SK-N-SH treated with all-trans-retinoic acid at 6 μM for 48 hours (cell line): ENCODE results near the gene C11orf68.

Experiments used
- ATAC-seq: fragments of 200-7000 bp; cut with Tn5 transposase; 3 replicates; pipeline ENCODE4 v1.9.1; 2020; ENCODE audit warnings: mild to moderate bottlenecking, moderate library complexity
- ARNTL ChIP-seq: fragments of 450-650 bp; formaldehyde crosslinking; IDR thresholded peaks from 2 replicates; pipeline ENCODE4 v1.5.0; 2020; ENCODE audit warnings: low read depth, mild to moderate bottlenecking, moderate library complexity, borderline replicate concordance
- BACH2 ChIP-seq: fragments of 250-450 bp; sonication (Bioruptor Pico); IDR thresholded peaks from 2 replicates; pipeline ENCODE4 v1.9.0; 2021; ENCODE audit warnings: mild to moderate bottlenecking, borderline replicate concordance
- CREB5 ChIP-seq: fragments of 250-450 bp; sonication (Bioruptor Pico); IDR thresholded peaks from 2 replicates; pipeline ENCODE4 v1.5.1; 2020; ENCODE audit warnings: low read depth, mild to moderate bottlenecking, moderate library complexity
- CSRNP3 ChIP-seq: fragments of 250-450 bp; sonication (Bioruptor Pico); IDR thresholded peaks from 2 replicates; pipeline ENCODE4 v1.5.1; 2021; ENCODE audit warnings: mild to moderate bottlenecking, moderate library complexity
- ESRRG ChIP-seq: fragments of 250-450 bp; sonication (Bioruptor Pico); IDR thresholded peaks from 2 replicates; pipeline ENCODE4 v1.6.1; 2021; ENCODE audit warnings: mild to moderate bottlenecking
- GLIS3 ChIP-seq: fragments of 250-450 bp; sonication (Bioruptor Pico); IDR thresholded peaks from 2 replicates; pipeline ENCODE4 v1.5.0; 2020; ENCODE audit warnings: mild to moderate bottlenecking, moderate library complexity
- ISL1 ChIP-seq: fragments of 250-450 bp; sonication (Bioruptor Pico); IDR thresholded peaks from 2 replicates; pipeline ENCODE4 v2.1.2; 2022; ENCODE audit warnings: mild to moderate bottlenecking, moderate library complexity
- OSR1 ChIP-seq: fragments of 250-450 bp; sonication (Bioruptor Pico); IDR thresholded peaks from 2 replicates; pipeline ENCODE4 v1.8.0; 2022; ENCODE audit warnings: moderate library complexity, mild to moderate bottlenecking, inconsistent platforms
- POU6F1 ChIP-seq: fragments of 250-450 bp; sonication (Bioruptor Pico); IDR thresholded peaks from 2 replicates; pipeline ENCODE4 v1.8.0; 2021; ENCODE audit warnings: low read depth, mild to moderate bottlenecking, moderate library complexity, borderline replicate concordance
- PPARA ChIP-seq: fragments of 250-450 bp; sonication (Bioruptor Pico); IDR thresholded peaks from 2 replicates; pipeline ENCODE4 v1.5.0; 2020; ENCODE audit warnings: mild to moderate bottlenecking, borderline replicate concordance
- RARB ChIP-seq: fragments of 250-450 bp; sonication (Bioruptor Pico); IDR thresholded peaks from 2 replicates; pipeline ENCODE4 v1.8.0; 2021; ENCODE audit warnings: mild to moderate bottlenecking, moderate library complexity
- SNAI2 ChIP-seq: fragments of 250-450 bp; sonication (Bioruptor Pico); IDR thresholded peaks from 2 replicates; pipeline ENCODE4 v1.5.0; 2020; ENCODE audit warnings: mild to moderate bottlenecking, moderate library complexity
- TCF4 ChIP-seq: fragments of 250-450 bp; sonication (Bioruptor Pico); IDR thresholded peaks from 2 replicates; pipeline ENCODE4 v1.8.0; 2021; ENCODE audit warnings: mild to moderate bottlenecking, moderate library complexity, borderline replicate concordance
- TOX ChIP-seq: fragments of 250-450 bp; sonication (Bioruptor Pico); IDR thresholded peaks from 2 replicates; pipeline ENCODE4 v1.8.0; 2021; ENCODE audit warnings: mild to moderate bottlenecking, moderate library complexity, borderline replicate concordance
- TSHZ2 ChIP-seq: fragments of 250-450 bp; sonication (Bioruptor Pico); IDR thresholded peaks from 2 replicates; pipeline ENCODE4 v1.5.0; 2020; ENCODE audit warnings: mild to moderate bottlenecking, moderate library complexity
- ZC3H10 ChIP-seq: fragments of 250-450 bp; sonication (Bioruptor Pico); IDR thresholded peaks from 2 replicates; pipeline ENCODE4 v1.5.1; 2021; ENCODE audit warnings: mild to moderate bottlenecking, moderate library complexity
- ZFP30 ChIP-seq: fragments of 450-650 bp; formaldehyde crosslinking; IDR thresholded peaks from 2 replicates; pipeline ENCODE4 v1.5.0; 2022; ENCODE audit warnings: mild to moderate bottlenecking, moderate library complexity
- ZNF565 ChIP-seq: fragments of 450-650 bp; formaldehyde crosslinking; conservative IDR thresholded peaks from 2 replicates; pipeline ENCODE4 v1.5.0; 2020; ENCODE audit warnings: low read depth, mild to moderate bottlenecking, moderate library complexity
- ZNF70 ChIP-seq: fragments of 450-650 bp; formaldehyde crosslinking; IDR thresholded peaks from 2 replicates; pipeline ENCODE4 v1.5.0; 2020; ENCODE audit warnings: mild to moderate bottlenecking, moderate library complexity
- ZNF8 ChIP-seq: fragments of 450-650 bp; formaldehyde crosslinking; IDR thresholded peaks from 2 replicates; pipeline ENCODE4 v1.5.0; 2020; ENCODE audit warnings: mild to moderate bottlenecking, moderate library complexity
- TF ChIP-seq, protein P1 (sequence below): fragments of 250-450 bp; sonication (Bioruptor Pico); IDR thresholded peaks from 2 replicates; pipeline ENCODE4 v1.8.0; 2020; ENCODE audit warnings: mild to moderate bottlenecking, moderate library complexity, borderline replicate concordance

Gene C11orf68

GRCh38 chr11:65927904-65928397 is 9.1 kb upstream of the C11orf68 start:
- TF ChIP-seq ISL1 (CRISPR knock-in tag) (no peak), CSRNP3 (no peak), OSR1 (no peak), ZNF70 (no peak), PPARA (CRISPR knock-in tag) (no peak), BACH2 (CRISPR knock-in tag) (no peak), ZNF8 (no peak), ZNF565 (CRISPR knock-in tag) (no peak), ZC3H10 (CRISPR knock-in tag) (no peak), ZFP30 (CRISPR knock-in tag) (no peak), RARB (CRISPR knock-in tag) (no peak), TSHZ2 (CRISPR knock-in tag) (no peak), TOX (CRISPR knock-in tag) (no peak)
- TF ChIP-seq, protein P1, sequence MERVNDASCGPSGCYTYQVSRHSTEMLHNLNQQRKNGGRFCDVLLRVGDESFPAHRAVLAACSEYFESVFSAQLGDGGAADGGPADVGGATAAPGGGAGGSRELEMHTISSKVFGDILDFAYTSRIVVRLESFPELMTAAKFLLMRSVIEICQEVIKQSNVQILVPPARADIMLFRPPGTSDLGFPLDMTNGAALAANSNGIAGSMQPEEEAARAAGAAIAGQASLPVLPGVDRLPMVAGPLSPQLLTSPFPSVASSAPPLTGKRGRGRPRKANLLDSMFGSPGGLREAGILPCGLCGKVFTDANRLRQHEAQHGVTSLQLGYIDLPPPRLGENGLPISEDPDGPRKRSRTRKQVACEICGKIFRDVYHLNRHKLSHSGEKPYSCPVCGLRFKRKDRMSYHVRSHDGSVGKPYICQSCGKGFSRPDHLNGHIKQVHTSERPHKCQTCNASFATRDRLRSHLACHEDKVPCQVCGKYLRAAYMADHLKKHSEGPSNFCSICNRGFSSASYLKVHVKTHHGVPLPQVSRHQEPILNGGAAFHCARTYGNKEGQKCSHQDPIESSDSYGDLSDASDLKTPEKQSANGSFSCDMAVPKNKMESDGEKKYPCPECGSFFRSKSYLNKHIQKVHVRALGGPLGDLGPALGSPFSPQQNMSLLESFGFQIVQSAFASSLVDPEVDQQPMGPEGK (CRISPR knock-in tag): no peak
- no peak for ATAC-seq

GRCh38 chr11:65925397-65925796 is 6.5 kb upstream of the C11orf68 start:
- TF ChIP-seq ZNF8 (no peak), GLIS3 (CRISPR knock-in tag) (no peak), CSRNP3 (no peak), RARB (CRISPR knock-in tag) (no peak), OSR1 (no peak), ESRRG (no peak), CREB5 (no peak), BACH2 (CRISPR knock-in tag) (no peak), ZC3H10 (CRISPR knock-in tag) (no peak), TOX (CRISPR knock-in tag) (no peak), PPARA (CRISPR knock-in tag) (no peak), ZNF565 (CRISPR knock-in tag) (no peak), TCF4 (CRISPR knock-in tag) (no peak), ZFP30 (CRISPR knock-in tag) (no peak), POU6F1 (CRISPR knock-in tag) (no peak), ISL1 (CRISPR knock-in tag) (no peak), ZNF70 (no peak)
- ATAC-seq: peak; percentile 31; the same call in 2 of the 3 replicates

DNA sequence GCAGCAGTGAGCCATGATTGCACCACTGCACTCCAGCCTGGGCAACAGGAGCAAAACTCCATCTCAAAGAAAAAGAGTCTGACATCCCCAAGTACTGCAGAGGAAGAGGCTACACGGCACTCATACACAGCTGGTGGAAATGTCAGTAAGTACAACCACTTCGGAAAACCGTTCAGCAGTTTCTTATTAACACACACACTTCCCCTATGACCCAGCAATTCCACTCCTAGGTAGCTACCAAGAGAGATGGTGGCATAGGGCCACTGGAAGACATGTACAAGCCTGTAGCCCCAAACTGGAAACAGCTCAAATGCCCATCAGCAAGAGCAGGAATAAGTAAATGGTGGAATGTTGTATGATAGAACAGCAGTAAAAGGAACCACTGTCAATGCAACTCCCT is 3.7 kb upstream of the C11orf68 start:
- no peak for ATAC-seq

More for the DNA sequence above, 3.7 kb upstream of the C11orf68 start:
- TF ChIP-seq ZC3H10 (CRISPR knock-in tag) (no peak), TOX (CRISPR knock-in tag) (no peak), RARB (CRISPR knock-in tag) (no peak), SNAI2 (CRISPR knock-in tag) (no peak), ARNTL (CRISPR knock-in tag) (no peak)
